Stimulated activated CD4-positive, alpha-beta T cell treated with anti-CD3 and anti-CD28 coated beads, Interleukin-15, amount 100 ng/mL, for 48 hours (primary cell): ENCODE results near the gene HEBP1.

Source experiments
- DNase-seq, 2 donors: peaks; one replicate each; pipeline ENCODE4 v3.0.0-alpha.2; 2020; ENCODE audit warnings: low read depth in 2 of 2

Gene HEBP1

DNA sequence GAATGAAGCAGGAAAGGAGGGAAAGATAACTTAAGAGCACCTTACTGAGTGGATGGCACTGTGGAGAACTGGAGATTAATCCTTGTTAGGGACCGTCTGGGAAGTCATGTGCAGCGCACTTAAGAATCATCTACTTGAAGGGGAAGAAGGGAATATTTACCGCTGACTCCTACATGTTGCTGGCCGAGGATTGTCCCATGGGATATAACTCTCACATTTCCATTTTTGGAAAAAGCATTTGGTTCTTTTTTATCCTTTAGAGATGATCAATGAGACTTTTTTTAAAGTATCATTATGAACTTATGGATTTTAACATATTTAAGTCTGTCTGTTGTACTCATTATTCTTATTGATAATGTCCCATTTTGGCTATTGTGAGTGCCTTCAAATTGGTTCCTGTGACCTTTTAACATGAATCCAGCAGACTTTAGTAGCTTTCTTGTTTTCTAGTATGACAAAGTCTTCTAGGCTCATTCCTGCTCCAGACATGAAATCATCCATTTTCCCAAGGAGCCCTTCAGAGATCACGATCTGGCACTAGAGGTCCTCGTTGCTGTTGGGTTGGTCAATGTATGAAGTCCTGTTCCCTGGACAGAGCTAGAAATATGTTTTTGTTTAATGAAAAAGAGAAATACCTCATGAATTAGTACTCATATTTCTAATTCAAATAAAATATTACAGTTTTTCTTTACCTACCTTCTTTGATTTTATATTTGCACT, 23.9 kb upstream of the HEBP1 start:
- DNase-seq = no peak

DNA sequence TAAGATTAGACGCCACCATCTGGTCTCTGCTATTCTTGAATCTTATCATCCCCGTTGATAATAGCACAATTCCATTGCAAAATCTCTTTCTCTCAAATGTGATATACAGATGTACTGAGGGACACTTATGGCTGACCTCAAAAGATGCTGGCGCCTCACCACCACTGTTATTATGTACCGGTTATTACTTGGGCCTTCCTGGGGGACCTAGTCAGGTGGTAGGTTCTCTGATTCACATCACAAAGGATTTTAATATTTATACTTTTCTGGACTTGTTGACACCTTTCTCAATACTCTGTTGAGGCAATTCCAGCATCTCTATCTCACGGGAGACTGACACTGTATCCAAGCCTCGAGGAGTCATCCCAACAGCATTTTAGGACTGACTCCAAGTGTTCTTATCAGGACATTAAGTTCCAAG, 22.8 kb upstream of the HEBP1 start:
- DNase-seq = no peak

DNA sequence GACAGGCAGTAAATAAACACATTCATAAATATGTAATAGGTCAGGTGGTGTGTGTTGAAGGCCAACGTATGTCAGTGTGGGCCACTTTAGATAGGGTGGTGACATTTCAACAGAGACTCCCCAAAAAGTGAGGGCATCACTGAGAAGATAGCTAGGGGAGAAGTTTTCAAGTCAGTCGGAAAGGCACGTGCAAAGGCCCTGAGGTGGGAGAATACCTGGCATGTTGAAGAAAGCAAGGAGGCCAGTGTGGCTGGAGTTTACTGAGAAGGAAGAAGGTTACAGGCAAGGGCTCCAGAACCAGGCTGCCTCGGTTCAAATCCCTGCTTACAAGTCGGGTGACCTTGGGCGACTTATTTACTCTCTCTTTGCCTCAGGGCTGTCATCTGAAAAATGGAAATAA, 11.0 kb upstream of the HEBP1 start:
- DNase-seq = no peak

DNA sequence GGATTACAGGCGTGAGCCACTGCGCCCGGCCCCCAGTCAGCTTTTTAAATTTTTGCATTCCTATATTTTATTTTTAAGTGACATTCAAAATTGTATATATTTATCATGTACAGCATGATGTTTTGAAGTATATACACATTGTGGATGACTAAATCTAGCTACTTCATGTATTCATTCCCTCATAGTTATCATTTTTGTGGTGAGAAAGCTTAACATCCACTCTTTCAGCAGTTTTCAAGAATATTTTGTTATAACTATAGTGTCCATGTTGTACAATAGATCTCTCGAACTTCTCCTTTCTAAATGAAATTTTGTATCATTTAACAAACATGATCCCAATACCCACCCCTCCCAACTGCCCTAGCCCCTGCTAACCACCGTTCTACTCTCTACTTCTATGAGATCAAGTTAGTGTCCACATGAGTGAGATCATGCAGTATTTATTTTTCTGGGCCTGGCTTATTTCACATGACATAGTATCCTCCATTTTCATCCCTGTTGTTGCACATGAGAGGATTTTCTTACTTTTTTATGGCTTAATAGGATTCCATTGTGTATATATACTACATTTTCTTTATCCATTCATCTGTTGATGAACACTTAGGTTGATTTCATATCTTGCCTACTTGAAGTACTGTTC, 8.8 kb upstream of the HEBP1 start:
- DNase-seq = no peak

DNA sequence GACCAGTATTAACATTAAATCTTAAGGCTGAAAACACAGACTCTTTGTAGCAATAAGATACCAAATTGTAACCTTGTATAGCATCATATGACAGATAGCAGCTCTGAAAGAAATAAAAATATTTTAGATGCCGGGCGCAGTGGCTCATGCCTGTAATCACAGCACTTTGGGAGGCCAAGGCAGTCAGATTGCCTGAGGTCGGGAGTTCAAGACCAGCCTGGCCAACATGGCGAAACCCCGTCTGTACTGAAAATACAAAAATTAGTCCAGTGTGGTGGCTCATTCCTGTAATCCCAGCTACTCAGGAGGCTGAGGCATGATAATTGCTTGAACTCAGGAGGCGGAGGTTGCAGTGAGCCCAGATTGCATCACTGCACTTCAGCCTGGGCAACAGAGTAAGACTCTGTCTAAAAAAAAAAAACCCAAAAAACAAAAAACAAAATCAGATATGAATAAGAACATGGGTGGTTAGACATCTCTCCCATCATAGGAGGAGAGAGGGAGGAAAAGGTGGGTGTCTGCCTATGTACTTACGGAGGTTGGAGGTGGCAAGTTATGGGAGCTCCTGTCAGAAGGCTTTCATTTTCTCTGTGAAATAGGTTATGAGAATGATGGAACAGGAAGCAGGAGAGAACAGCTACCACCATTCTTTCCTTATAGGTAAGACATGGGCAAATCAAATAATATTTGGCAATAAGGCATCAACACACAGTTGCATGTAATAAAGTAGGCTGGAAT, 7.6 kb upstream of the HEBP1 start:
- DNase-seq = no peak

DNA sequence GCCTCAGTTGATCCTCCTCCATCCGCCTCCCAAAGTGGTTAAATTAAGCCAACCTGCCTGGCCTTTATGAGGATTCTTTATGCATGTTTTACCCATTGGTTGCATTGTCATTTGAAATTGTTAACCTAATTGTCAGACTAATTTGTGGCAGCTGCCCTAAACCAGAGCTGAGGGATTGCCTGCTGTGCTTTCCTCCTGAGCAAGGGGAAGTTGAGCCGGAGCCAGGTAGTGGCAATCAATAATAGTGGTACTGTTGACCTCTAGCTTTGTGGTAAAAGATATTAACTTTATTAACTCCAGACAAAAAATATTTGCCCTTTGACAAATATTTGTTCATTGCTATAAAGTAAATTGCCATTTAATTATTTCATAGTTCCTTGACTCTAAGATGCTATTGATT, 5.6 kb upstream of the HEBP1 start:
- no peak for DNase-seq

DNA sequence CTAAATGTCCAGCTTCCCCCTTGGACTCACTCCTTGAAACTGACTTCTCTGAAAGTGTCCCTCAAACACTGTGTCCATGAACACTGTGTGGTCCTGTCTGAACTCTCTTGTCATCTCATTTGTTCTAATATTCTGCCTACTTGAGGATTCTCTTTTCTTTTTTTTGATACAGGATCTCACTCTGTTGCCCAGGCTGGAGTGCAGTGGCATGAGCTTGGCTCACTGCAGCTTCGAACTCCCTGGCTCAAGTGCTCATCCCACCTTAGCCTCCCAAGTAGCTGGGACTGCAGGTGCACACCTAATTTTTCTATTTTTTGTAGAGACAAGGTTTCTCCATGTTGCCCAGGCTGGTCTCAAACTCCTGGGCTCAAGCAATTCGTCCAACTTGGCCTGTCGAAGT, 4.9 kb upstream of the HEBP1 start:
- no peak for DNase-seq

DNA sequence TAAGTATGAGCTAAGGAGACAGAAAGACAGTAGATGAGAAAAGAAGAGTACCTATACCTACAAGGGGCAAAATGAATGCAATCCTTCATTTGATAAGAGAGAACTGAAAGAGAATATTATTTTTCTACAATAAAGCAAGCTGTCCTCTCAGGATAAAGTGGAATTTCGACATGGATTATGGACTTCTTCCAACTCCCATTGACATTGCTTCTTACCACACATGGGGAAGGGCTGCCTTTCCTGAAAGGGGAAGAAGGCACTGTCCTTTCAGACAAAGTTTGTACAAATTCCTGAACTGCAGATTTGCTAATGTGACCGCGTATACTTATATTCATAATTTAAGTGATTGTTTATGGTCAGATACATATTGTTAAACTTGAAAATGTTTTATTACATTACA, 4.3 kb upstream of the HEBP1 start:
- DNase-seq = no peak

DNA sequence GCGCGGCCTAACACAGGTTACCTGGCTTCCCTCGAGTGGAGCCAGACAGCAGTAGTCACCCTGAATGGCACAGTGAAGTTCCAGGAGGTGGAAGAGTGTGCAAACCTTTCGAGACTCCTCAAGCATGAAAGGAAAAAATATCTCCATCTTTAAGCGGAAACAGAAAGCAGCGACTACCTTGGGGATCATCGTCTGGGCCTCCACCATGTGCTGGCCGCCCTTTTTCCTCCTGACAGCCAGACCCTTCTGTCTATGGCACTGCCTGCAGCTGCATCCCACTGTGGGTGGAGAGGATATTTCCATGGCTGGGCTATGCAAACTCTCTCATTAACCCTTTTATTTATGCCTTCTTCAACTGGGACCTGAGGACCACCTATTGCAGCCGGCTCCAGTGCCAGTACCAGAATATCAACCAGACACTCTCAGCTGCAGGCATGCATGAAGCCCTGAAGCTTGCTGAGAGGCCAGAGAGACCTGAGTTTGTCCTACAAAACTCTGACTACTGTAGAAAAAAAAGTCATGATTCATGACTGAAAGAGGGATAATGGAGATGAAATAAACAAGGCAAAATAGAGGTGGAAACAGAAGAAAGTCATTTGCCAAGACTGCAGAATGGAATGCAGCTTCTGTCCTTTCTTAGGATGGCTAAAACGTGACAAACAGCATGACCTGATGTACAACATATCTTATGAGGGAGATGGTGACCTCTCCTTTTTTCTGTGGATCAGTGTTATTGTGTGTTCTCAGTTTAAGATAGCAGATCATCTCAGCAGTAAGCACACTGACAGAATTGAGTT, 2.4 kb upstream of the HEBP1 start:
- no peak for DNase-seq

DNA sequence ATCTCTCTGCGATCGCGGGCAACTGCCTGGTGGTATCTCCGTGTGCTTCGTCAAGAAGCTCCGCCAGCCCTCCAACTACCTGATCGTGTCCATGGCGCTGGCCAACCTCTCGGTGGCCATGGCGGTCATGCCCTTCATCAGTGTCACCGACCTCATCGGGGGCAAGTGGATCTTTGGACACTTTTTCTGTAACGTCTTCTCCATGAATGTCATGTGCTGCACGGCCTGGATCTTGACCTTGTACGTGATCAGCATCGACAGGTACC, 1.6 kb upstream of the HEBP1 start:
- no peak for DNase-seq

DNA sequence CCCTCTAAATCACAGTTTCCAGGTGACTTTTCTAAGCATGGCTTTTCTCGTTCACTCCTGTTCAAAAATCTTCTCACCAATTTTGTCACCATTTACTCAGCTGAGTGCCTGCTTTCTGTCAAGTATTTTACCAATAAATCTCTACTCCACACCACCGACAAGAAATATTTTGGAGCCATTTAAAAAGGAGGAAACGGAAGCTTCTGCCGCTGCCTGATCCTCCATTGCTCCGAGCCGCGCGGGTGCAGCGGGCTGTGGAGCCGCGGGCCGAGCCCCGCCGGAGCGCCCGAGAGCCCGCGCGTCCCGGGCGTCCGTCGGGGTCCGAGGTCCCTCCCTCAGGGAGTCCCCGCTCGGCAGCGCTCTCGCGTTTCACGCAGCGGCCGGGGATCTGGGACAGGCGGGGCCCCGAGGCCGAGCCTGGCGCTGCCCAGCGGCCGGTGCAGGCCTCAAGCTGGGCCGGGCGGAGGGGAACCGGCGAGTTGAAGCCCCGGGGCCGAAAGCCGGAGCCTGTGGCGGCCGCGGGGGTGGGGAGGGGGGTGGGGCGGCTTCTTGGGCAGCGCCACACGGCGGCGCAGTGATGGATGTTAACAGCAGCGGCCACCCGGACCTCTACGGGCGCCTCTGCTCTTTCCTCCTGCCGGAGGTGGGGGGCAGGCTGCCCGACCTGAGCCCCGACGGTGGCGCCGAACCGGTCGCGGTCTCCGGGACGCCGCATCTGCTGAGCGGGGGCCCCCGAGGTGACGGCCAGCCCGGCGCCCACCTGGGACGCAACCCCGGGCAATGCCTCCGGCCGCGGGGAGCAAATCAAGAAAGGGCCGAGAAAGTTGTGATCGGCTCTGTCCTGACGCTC, 1.1 kb upstream of the HEBP1 start:
- no peak for DNase-seq

DNA sequence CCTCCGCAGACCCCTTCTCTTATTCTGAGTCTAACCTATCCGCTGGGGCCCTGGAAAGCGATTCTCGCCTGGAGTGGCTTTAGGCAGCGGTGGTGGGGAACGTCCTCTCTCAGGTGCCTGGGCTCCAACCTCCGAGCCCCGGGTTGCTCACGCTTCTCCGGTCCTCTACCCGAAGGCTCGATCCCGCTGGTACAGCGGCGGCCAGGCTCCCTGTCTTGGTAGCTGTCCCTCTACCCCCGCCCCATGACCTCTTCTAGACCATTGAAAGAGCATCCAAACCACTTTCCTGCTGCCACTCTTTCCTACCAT, 505 bp upstream of the HEBP1 start:
- DNase-seq = no peak

DNA sequence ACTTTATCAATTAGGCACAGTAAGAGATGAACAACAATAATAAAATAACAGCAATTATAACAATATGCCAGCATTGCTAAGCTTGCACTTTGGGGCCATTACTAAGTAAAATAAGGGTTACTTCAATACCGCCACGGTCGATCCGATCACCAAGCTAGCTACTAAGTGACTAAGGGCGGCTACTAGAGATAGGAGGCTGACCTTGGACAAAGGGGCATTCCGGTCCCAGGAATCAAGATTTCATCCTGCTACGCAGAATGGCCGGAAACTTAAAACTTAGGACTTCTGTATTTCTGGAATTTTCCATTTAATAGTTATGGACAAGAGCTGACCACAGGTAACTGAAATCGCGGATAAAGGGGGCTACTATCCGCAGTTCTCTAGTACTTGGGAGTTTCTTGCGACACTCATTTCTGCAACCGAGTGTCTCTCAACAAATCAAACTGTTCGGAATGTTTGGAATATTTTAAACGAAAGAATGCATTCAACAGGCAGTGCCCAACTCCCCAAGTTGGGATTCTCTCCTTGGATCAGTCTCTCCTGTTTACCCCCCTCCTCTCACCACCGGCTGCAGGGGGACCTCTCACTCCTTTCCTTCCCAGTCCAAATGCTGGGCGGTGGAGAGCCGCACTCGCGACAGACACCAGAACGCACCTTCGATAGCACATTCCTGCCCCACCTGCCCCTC, 650 bp downstream of the HEBP1 start:
- DNase-seq = no peak

DNA sequence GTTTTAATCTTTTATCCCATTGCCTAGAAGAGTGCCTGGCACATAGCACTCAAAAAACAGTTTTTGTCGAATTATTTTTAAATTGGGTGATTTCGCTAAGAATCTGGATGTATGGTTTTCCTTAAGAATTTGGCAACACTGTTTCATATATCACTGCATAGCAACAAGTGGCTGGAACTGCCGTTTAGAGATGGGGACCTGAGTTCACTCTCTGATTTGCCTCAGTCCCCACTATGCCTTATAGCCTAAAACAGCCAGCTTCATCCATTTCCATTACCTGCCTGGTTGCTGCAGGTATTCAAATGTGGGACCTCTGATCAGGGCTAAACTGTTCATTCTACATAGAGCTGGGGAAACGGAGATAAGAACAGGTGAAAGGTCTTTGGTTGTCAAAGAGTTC, 1.8 kb downstream of the HEBP1 start:
- no peak for DNase-seq

DNA sequence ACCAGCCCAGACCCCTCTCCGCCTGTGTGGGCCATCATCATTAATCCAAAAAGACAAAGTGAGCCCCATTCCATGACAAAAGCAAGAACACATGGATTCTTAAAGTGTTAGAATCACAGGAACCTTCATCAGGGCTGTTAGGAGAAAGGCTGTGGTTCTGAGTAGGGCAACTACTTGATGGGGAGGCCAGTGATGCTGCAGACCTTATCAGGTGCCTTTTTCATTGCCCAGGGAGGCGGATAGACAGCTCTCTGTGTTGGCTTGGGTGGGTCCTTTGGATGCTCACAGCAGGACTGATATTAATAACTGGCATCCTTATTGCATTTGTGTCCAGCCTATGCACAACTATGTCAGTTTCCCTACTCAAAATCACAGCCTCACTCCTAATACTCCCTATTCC, 2.3 kb downstream of the HEBP1 start:
- DNase-seq = no peak

DNA sequence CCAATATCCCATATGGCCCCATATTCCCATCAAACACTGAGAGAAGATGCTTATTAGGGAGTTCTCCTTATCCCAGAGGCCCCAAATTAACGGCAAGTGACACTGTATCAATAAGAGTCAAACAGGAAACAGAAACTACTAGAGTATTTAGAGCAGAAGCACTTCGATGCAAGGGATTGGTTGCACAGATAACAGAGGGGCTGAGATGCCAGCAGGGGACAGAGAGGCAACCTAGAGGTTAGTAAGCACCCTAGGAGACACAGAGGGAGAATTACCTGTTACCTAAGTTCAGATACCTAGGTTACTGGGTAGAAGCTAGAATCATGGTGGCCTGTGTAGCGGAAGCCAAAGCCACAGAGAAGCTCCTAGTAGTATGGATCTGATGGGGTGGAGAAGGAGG, 2.9 kb downstream of the HEBP1 start:
- DNase-seq = no peak

DNA sequence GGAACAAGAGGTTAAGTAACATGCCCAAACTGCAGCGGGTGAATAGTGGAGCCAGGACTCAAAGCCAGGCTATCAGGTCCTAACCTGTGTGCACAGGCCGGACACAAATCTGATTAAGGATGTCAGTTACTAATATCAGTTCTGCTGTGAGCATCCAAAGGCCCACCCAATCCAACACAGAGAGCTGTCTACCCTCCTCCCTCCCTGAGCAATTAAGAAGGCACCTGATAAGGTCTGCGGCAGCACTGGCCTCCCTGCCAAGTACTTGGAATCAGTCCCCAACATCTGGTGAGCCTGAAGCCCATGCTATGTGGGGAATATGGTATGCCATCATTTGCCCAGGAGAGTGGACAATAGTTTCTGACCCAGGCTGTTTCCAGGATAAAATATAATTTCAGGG, 3.9 kb downstream of the HEBP1 start:
- no peak for DNase-seq

DNA sequence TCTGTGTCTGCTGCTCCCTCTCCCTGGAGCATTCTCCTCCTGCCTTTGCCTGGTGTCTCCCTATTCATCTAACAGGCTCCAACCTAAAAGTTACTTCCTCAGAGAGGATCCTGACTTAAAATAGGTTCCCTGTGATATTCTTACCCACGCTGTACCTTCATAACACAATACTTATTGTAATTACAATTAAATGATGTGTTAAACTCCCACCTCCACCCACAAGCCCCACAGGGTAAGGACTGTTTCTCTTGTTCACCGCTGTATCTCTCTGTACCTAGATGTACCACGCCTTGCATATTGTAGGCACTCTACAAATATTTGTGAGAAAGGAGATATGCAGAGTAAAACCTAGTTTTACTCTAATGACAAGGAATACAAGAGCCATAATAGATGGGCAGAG, 5.0 kb downstream of the HEBP1 start:
- no peak for DNase-seq

DNA sequence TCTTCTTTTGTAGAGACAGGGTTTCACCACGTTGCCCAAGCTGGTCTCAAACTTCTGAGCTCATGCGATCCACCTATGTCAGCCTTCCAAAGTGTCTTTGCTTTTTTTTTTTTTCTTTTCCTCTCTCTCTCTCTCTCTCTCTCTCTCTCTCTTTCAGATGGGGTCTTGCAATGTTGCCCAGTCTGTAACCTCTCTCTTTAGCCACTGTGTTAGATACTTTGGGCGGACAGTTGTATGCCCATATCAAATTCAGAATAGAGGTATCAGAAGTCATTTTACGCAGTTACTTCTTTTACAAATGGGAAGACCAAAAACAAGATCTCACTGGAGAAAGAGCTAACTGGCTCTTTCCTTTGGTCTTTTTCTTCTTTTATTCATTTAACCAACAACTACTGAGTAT, 6.7 kb downstream of the HEBP1 start:
- no peak for DNase-seq

DNA sequence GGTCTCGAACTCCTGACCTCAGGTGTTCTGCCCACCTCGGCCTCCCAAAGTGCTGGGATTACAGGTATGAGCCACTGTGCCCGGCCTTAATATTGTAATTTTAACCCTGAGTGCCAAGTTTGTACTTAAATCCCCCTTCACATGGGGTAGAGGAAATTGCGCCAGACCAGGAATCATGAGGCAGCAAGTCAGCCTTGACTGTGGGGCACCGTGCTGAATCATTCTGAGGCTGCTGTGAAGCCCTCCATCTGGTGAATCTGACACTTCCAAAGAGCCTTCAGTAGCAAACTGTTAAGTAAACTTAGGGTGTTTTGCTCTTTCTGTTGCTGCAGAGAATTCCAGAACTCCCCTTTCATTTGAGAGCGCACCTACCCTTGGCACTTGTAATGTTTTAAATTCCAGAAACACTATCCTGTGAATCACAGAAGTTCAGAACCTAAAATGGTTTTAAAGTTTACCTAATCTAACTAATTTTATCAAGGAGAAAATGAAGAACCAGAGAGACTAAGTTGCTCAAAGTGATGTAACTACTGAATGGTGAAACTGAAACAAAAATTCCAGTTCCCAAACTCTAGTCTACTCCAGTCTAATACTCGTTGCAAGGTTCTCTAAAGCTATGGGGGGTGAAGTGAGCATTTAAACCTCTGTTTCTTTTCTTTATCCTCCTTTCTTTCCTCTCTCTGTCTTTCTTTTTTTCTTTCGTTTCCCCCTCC, 7.5 kb downstream of the HEBP1 start:
- DNase-seq = no peak
